NB4 (cell line): Measurements from ENCODE around the gene BARX2.

Experiments used
- POLR2A ChIP-seq: IDR thresholded peaks from 2 replicates; pipeline ENCODE4 v1.6.1; 2011; ENCODE audit warnings: mild to moderate bottlenecking; ENCODE audit not compliant: insufficient read length; ENCODE audit errors: extremely low read depth
- TF ChIP-seq, protein P1 (sequence below): IDR thresholded peaks from one replicate; pipeline ENCODE4 v1.5.1; 2012; ENCODE audit warnings: low read depth, low read length

GRCh38 chr11:129348813-129349212 lies 26.8 kb upstream of the BARX2 start:
- TF ChIP-seq, protein P1, sequence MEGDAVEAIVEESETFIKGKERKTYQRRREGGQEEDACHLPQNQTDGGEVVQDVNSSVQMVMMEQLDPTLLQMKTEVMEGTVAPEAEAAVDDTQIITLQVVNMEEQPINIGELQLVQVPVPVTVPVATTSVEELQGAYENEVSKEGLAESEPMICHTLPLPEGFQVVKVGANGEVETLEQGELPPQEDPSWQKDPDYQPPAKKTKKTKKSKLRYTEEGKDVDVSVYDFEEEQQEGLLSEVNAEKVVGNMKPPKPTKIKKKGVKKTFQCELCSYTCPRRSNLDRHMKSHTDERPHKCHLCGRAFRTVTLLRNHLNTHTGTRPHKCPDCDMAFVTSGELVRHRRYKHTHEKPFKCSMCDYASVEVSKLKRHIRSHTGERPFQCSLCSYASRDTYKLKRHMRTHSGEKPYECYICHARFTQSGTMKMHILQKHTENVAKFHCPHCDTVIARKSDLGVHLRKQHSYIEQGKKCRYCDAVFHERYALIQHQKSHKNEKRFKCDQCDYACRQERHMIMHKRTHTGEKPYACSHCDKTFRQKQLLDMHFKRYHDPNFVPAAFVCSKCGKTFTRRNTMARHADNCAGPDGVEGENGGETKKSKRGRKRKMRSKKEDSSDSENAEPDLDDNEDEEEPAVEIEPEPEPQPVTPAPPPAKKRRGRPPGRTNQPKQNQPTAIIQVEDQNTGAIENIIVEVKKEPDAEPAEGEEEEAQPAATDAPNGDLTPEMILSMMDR: no peak
- no peak for TF ChIP-seq POLR2A
